Measurements from ENCODE around the gene DVL2. TPM values are rescaled to one million over a fixed set of nuclear protein-coding genes. Genes with fewer than 3 reads are reported as not detected.

The DVL2 gene
- total RNA-seq, 1 donor from 2014 or later = 34.4 TPM

DNA sequence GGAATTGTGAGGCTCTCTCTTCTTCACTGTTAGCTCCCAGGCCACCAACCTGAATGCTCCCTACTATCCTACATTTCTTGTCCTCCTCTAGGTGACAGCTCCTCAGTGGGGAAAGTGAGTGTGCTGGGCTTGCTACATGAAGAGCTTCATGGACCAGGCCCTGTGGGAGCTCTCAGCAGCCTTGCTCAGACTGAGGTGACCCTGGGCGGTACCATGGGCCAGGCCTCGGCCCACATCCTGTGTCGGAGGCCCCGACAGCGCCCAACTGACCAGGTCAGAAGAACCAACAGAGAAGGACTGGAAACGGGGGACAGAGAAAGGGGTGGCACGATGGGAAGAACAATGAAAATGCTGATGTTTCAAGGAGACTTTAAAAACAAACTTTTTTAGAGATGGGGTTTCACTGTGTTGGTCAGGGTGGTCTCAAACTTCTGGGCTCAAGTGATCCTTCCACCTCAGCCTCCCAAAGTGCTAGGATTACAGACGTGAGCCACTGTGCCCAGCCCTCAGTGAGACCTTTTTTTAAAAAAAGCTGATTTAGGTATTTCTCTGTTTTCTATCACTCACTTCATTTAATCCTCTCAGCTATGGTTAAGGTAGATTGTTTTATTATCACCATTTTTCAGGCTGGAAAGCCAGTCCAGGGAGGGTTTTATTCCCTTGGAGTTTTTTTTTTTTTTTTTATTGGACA, 22.6 kb upstream of the DVL2 start:
- no peak for FAIRE-seq
- Histone ChIP-seq H2AFZ (ENCODE audit: low read depth, low read length) (no peak overlapping the region), H3K4me1 (ENCODE audit: insufficient read depth, low read length) (peaks cover 10% of the 10 kb centered on the region), H3K27me3 (ENCODE audit: insufficient read depth, low read length) (peaks cover 3% of the 10 kb centered on the region), H3K9ac (ENCODE audit: low read length) (no peak overlapping the region), H3K4me3 (ENCODE audit: insufficient read depth, low read depth, low read length) (no peak overlapping the region), H4K20me1 (ENCODE audit: insufficient read depth, low read length) (no peaks in the 10 kb centered on the region), H3K36me3 (ENCODE audit: insufficient read depth, low read length) (peaks cover 11% of the 10 kb centered on the region), H3K79me2 (ENCODE audit: insufficient read depth, low read length) (peaks cover 16% of the 10 kb centered on the region), H3K27ac (ENCODE audit: low read depth, low read length) (no peak overlapping the region), H3K4me2 (ENCODE audit: low read length) (no peak overlapping the region), H3K9me3 (ENCODE audit: insufficient read depth, low read depth, low read length) (no peaks in the 10 kb centered on the region)
- H3K4me1 Mint-ChIP-seq (ENCODE audit: low read depth, unreplicated experiment) = peaks cover 10% of the 10 kb centered on the region
- no peak for DNase-seq (ENCODE audit: low read depth)
- H3K36me3 Mint-ChIP-seq (ENCODE audit: low read depth, unreplicated experiment) = peaks cover 15% of the 10 kb centered on the region
- no peak overlapping the region for H3K27ac Mint-ChIP-seq (ENCODE audit: unreplicated experiment)
- TF ChIP-seq, protein P1, sequence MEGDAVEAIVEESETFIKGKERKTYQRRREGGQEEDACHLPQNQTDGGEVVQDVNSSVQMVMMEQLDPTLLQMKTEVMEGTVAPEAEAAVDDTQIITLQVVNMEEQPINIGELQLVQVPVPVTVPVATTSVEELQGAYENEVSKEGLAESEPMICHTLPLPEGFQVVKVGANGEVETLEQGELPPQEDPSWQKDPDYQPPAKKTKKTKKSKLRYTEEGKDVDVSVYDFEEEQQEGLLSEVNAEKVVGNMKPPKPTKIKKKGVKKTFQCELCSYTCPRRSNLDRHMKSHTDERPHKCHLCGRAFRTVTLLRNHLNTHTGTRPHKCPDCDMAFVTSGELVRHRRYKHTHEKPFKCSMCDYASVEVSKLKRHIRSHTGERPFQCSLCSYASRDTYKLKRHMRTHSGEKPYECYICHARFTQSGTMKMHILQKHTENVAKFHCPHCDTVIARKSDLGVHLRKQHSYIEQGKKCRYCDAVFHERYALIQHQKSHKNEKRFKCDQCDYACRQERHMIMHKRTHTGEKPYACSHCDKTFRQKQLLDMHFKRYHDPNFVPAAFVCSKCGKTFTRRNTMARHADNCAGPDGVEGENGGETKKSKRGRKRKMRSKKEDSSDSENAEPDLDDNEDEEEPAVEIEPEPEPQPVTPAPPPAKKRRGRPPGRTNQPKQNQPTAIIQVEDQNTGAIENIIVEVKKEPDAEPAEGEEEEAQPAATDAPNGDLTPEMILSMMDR (IDR thresholded peaks at IDR 0.05; ENCODE audit: insufficient read depth, low read depth, low read length) = no peak
- TF ChIP-seq EZH2 (IDR thresholded peaks at IDR 0.05; ENCODE audit: insufficient read depth, low read length) = no peak
- H3K27me3 Mint-ChIP-seq (ENCODE audit: low read depth, unreplicated experiment) = peaks cover 2% of the 10 kb centered on the region
- no peak overlapping the region for H3K4me3 Mint-ChIP-seq (ENCODE audit: unreplicated experiment)
- no peaks in the 10 kb centered on the region for H3K9me3 Mint-ChIP-seq (ENCODE audit: unreplicated experiment)

GRCh38 chr17:7254511-7254910, 20.2 kb upstream of the DVL2 start:
- H3K9me3 ChIP-seq (ENCODE audit: insufficient read depth, low read depth, low read length) = no peaks in the 10 kb centered on the region
- H4K20me1 ChIP-seq (ENCODE audit: insufficient read depth, low read length) = peaks cover 12% of the 10 kb centered on the region
- H3K9me3 Mint-ChIP-seq (ENCODE audit: unreplicated experiment) = no peaks in the 10 kb centered on the region
- no peaks in the 10 kb centered on the region for H3K27me3 Mint-ChIP-seq (ENCODE audit: low read depth, unreplicated experiment)
- TF ChIP-seq, protein P1 (IDR thresholded peaks at IDR 0.05; ENCODE audit: insufficient read depth, low read depth, low read length) = no peak
- TF ChIP-seq EZH2 (IDR thresholded peaks at IDR 0.05; ENCODE audit: insufficient read depth, low read length) = no peak
- H3K27me3 ChIP-seq (ENCODE audit: insufficient read depth, low read length) = no peaks in the 10 kb centered on the region
- H3K27ac ChIP-seq (ENCODE audit: low read depth, low read length) = no peak overlapping the region
- H3K36me3 Mint-ChIP-seq (ENCODE audit: low read depth, unreplicated experiment) = peaks cover 15% of the 10 kb centered on the region
- no peak overlapping the region for H3K4me3 Mint-ChIP-seq (ENCODE audit: unreplicated experiment)
- H3K36me3 ChIP-seq (ENCODE audit: insufficient read depth, low read length) = peaks cover 11% of the 10 kb centered on the region
- FAIRE-seq = no peak
- H3K4me3 ChIP-seq (ENCODE audit: insufficient read depth, low read depth, low read length) = no peak overlapping the region
- no peak overlapping the region for H2AFZ ChIP-seq (ENCODE audit: low read depth, low read length)
- H3K27ac Mint-ChIP-seq (ENCODE audit: unreplicated experiment) = peak overlapping the region; percentile 18
- no peak overlapping the region for H3K9ac ChIP-seq (ENCODE audit: low read length)
- peaks cover 35% of the 10 kb centered on the region for H3K79me2 ChIP-seq (ENCODE audit: insufficient read depth, low read length)
- peaks cover 15% of the 10 kb centered on the region for H3K4me1 ChIP-seq (ENCODE audit: insufficient read depth, low read length)
- peaks cover 15% of the 10 kb centered on the region for H3K4me1 Mint-ChIP-seq (ENCODE audit: low read depth, unreplicated experiment)
- no peak for DNase-seq (ENCODE audit: low read depth)
- H3K4me2 ChIP-seq (ENCODE audit: low read length) = no peak overlapping the region

DNA sequence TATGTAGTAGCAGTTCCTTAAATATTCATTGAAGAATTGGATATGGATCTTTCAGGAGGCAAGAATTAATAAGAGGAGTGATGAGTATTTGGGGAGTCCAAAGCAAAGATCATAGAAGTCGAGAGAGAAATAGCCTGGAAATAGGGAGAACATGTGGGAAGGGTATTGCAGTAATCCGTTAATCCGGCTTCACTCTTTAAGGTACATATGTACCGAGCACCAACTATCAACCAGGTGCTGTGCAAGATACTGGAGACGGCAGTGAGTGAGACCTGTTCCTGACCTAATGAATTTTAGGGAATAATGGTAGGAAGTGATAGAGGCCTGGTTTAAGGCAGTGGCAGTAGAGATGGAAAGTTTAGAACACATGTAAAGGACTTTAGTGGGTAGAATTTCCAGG, 18.8 kb upstream of the DVL2 start:
- Histone ChIP-seq H3K27ac (ENCODE audit: low read depth, low read length) (no peak overlapping the region), H3K4me2 (ENCODE audit: low read length) (peak overlapping the region; percentile 95), H3K4me3 (ENCODE audit: insufficient read depth, low read depth, low read length) (peak overlapping the region; percentile 84), H3K79me2 (ENCODE audit: insufficient read depth, low read length) (peaks cover 49% of the 10 kb centered on the region), H3K4me1 (ENCODE audit: insufficient read depth, low read length) (peaks cover 15% of the 10 kb centered on the region), H3K9me3 (ENCODE audit: insufficient read depth, low read depth, low read length) (no peaks in the 10 kb centered on the region), H2AFZ (ENCODE audit: low read depth, low read length) (no peak overlapping the region), H3K27me3 (ENCODE audit: insufficient read depth, low read length) (no peaks in the 10 kb centered on the region), H4K20me1 (ENCODE audit: insufficient read depth, low read length) (peaks cover 23% of the 10 kb centered on the region), H3K36me3 (ENCODE audit: insufficient read depth, low read length) (peaks cover 11% of the 10 kb centered on the region), H3K9ac (ENCODE audit: low read length) (peak overlapping the region; percentile 97)
- Mint-ChIP-seq H3K9me3 (ENCODE audit: unreplicated experiment) (no peaks in the 10 kb centered on the region), H3K27ac (ENCODE audit: unreplicated experiment) (peak overlapping the region; percentile 100), H3K36me3 (ENCODE audit: low read depth, unreplicated experiment) (peaks cover 9% of the 10 kb centered on the region), H3K27me3 (ENCODE audit: low read depth, unreplicated experiment) (no peaks in the 10 kb centered on the region), H3K4me3 (ENCODE audit: unreplicated experiment) (peak overlapping the region; percentile 89), H3K4me1 (ENCODE audit: low read depth, unreplicated experiment) (peaks cover 25% of the 10 kb centered on the region)
- DNase-seq (ENCODE audit: low read depth) (no peak), FAIRE-seq (no peak)
- TF ChIP-seq, protein P1 (IDR thresholded peaks at IDR 0.05; ENCODE audit: insufficient read depth, low read depth, low read length) = no peak
- no peak for TF ChIP-seq EZH2 (IDR thresholded peaks at IDR 0.05; ENCODE audit: insufficient read depth, low read length)

Measured in astrocyte (in vitro differentiated cells and primary cell).